Endodermal cell (in vitro differentiated cells): Measurements from ENCODE around the gene FRMD3. TPM values are rescaled to one million over a fixed set of nuclear protein-coding genes. Genes with fewer than 3 reads are reported as not detected.

Experiments used
- DNase-seq: peaks from one replicate; pipeline ENCODE4 v3.0.0-alpha.2; 2017
- H3K27ac ChIP-seq: 2 replicates; pipeline ENCODE4 v1.5.1; 2013; ENCODE audit warnings: mild to moderate bottlenecking, low read depth, low read length, moderate library complexity
- H3K27me3 ChIP-seq: 2 replicates; pipeline ENCODE4 v1.6.1; 2013; ENCODE audit warnings: mild to moderate bottlenecking, low read length, moderate library complexity; ENCODE audit not compliant: insufficient read depth, control insufficient read depth, poor library complexity, severe bottlenecking
- H3K36me3 ChIP-seq: 2 replicates; pipeline ENCODE4 v1.7.0; 2013; ENCODE audit warnings: mild to moderate bottlenecking, low read length, moderate library complexity; ENCODE audit not compliant: control insufficient read depth, insufficient read depth
- H3K4me1 ChIP-seq: one replicate; pipeline ENCODE4 v1.7.0; 2013; ENCODE audit warnings: low read length; ENCODE audit not compliant: control insufficient read depth, insufficient read depth
- H3K4me3 ChIP-seq: 2 replicates; pipeline ENCODE4 v1.5.1; 2013; ENCODE audit warnings: mild to moderate bottlenecking, low read length, moderate library complexity
- H3K9ac ChIP-seq: 2 replicates; pipeline ENCODE4 v1.6.1; 2013; ENCODE audit warnings: mild to moderate bottlenecking, low read length, moderate library complexity; ENCODE audit not compliant: poor library complexity, severe bottlenecking; ENCODE audit errors: extremely low read depth
- H3K9me3 ChIP-seq: 2 replicates; pipeline ENCODE4 v1.6.1; 2013; ENCODE audit warnings: mild to moderate bottlenecking, low read length, moderate library complexity; ENCODE audit not compliant: control insufficient read depth
- H3K27ac Mint-ChIP-seq: 2 replicates; pipeline ENCODE4 v1.8.0; 2020; ENCODE audit warnings: mixed read lengths
- H3K27me3 Mint-ChIP-seq: 2 replicates; pipeline ENCODE4 v1.8.0; 2021; ENCODE audit warnings: mild to moderate bottlenecking, mixed read lengths; ENCODE audit not compliant: insufficient read depth
- H3K36me3 Mint-ChIP-seq: 2 replicates; pipeline ENCODE4 v1.8.0; 2020; ENCODE audit warnings: low read depth, mixed read lengths
- H3K4me1 Mint-ChIP-seq: 2 replicates; pipeline ENCODE4 v1.8.0; 2020; ENCODE audit warnings: mixed read lengths
- H3K4me3 Mint-ChIP-seq: 2 replicates; pipeline ENCODE4 v1.8.0; 2020; ENCODE audit warnings: mild to moderate bottlenecking, moderate library complexity, mixed read lengths
- H3K9me3 Mint-ChIP-seq: 2 replicates; pipeline ENCODE4 v1.8.0; 2020; ENCODE audit warnings: mild to moderate bottlenecking, mixed read lengths
- WGBS, 2 experiments: methylation state at CpG; one replicate each; pipeline versions ENCODE4 v1.1.5 to v1.1.7; 2013; ENCODE audit warnings: missing lambda C conversion rate in 2 of 2, mixed read lengths in 1 of 2; ENCODE audit not compliant: insufficient coverage in 1 of 2, insufficient read length in 1 of 2; 5-methylcytosine and 5-hydroxymethylcytosine counted together
- total RNA-seq, 2 donors: library from RNA; stranded (reverse); fragmentation: NEBNext Ultra II Directional in 1 of 2; extraction: Animal tissue kit (Norgen Biotek cat#: 25700) in 1 of 2; gene quantifications; 2 replicates in 1 of 2; 3 replicates in 1 of 2; pipeline ENCODE4 v1.2.1, GENCODE V29; 2021
- TF ChIP-seq, protein P1 (sequence below): fragments of 200-600 bp; sonication (generic); conservative IDR thresholded peaks from 2 replicates; pipeline ENCODE4 v1.5.0; 2021; ENCODE audit warnings: antibody characterized with exemption, mild to moderate bottlenecking

The FRMD3 gene
- total RNA-seq, 2 donors from 2014 or later, result 0.13 to 0.35 TPM

DNA sequence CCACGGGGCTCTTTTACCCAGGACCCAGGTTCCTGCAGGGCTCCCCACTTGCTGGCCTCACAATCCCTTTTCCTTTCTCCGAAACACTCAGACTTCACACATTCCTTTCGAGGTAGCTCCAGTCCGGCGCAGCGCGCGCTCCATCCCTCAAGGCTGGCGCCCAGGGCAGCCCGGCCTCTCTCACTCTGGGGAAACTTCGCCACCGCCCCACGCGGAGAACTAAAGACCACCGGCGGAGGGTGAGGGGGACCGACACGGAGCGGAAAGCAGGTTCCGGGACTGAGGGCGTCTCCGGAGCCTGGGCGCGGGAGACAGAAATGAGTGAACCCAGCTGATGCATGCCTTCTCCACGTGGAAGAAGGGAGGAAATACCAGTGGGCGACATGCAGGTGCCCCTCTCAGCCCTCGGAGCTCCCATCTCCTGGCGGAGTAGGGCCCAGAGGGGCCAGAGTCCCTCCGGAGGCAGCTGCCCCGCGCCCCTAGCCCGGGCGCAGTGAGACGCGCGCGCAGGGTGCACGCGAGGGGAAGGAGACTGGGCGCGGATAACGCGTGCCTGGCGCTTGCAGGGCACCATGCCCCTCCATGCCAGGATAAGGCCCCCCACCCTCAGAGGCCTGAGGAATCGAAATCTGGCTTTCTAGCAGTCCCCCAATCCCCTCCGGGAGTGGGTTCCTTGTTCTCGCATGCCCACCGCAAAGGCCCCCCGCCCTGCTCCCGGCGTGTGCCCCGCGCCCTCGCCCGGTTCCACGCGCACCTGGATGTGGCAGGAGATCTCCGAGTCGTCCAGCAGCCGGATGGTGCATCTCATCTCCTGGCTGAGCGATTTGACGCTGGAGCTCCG lies 650 bp downstream of the FRMD3 start:
- 4 to 6% methylated on average over 16 to 63 of the region's 63 CpGs for WGBS, 2 experiments
- Mint-ChIP-seq H3K9me3 (no peaks in the 10 kb centered on the region), H3K4me3 (peak overlapping the region; percentile 51), H3K27ac (no peak overlapping the region), H3K27me3 (peaks cover 96% of the 10 kb centered on the region), H3K36me3 (no peaks in the 10 kb centered on the region), H3K4me1 (peaks cover 12% of the 10 kb centered on the region)
- H3K27me3 ChIP-seq, result peaks cover 75% of the 10 kb centered on the region
- H3K4me1 ChIP-seq, result peaks cover 9% of the 10 kb centered on the region
- H3K27ac ChIP-seq, result no peak overlapping the region
- no peaks in the 10 kb centered on the region for H3K9me3 ChIP-seq
- TF ChIP-seq, protein P1, sequence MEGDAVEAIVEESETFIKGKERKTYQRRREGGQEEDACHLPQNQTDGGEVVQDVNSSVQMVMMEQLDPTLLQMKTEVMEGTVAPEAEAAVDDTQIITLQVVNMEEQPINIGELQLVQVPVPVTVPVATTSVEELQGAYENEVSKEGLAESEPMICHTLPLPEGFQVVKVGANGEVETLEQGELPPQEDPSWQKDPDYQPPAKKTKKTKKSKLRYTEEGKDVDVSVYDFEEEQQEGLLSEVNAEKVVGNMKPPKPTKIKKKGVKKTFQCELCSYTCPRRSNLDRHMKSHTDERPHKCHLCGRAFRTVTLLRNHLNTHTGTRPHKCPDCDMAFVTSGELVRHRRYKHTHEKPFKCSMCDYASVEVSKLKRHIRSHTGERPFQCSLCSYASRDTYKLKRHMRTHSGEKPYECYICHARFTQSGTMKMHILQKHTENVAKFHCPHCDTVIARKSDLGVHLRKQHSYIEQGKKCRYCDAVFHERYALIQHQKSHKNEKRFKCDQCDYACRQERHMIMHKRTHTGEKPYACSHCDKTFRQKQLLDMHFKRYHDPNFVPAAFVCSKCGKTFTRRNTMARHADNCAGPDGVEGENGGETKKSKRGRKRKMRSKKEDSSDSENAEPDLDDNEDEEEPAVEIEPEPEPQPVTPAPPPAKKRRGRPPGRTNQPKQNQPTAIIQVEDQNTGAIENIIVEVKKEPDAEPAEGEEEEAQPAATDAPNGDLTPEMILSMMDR, result no peak
- DNase-seq, result peak; percentile 64
- peak overlapping the region; percentile 76 for H3K4me3 ChIP-seq
- no peak overlapping the region for H3K9ac ChIP-seq
- no peaks in the 10 kb centered on the region for H3K36me3 ChIP-seq

DNA sequence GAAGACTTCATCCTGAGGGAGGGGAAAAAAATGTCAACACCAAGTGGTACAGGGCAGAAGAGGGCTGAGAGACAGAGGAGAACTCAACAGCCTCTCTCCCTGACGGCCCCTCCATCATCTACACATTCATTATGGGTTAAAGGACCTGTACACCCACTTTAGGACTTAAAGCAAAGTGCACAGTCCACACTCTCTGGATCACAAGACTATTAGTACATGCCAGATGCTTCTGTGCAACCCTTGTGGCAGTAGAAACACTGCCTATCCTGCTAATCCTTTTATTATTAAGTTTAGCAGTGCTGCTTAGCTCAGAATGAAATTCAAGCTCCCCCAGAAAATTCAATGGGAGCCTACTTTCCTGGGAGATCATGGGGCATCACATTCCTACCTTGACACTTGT lies 1.9 kb downstream of the FRMD3 start:
- H3K4me3 Mint-ChIP-seq, result no peak overlapping the region
- 56% methylated on average over 1 of the region's 1 CpG; no CpG with 5 or more reads in 1 of the 2 experiments for WGBS, 2 experiments

DNA sequence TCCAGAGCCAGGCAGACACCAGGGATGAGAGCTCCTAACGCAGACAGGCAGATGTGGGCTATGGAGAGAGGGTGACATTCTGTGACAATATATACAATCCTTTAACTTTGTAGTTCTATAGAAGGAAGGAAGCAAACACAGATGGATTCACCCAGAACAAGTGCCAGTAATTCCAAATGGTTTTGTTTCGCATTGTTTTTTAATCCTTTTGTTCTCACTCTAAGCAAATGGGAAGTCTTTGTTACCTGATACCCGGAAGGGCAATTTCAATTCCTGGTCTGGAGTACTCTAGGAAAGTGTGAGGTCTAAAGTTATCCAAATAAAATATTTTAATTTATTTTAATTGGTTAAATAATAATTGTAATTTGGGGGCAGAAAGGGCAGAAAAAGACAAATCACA lies 2.5 kb downstream of the FRMD3 start:
- Histone ChIP-seq H3K36me3 (no peaks in the 10 kb centered on the region), H3K27me3 (peaks cover 67% of the 10 kb centered on the region), H3K9ac (no peak overlapping the region), H3K9me3 (no peaks in the 10 kb centered on the region), H3K4me3 (no peak overlapping the region), H3K27ac (no peak overlapping the region), H3K4me1 (peaks cover 9% of the 10 kb centered on the region)
- 66% methylated on average over 2 of the region's 3 CpGs; no CpG with 5 or more reads in 1 of the 2 experiments for WGBS, 2 experiments
- Mint-ChIP-seq H3K4me3 (no peak overlapping the region), H3K27me3 (peaks cover 84% of the 10 kb centered on the region), H3K4me1 (peaks cover 12% of the 10 kb centered on the region), H3K9me3 (no peaks in the 10 kb centered on the region), H3K27ac (no peak overlapping the region), H3K36me3 (no peaks in the 10 kb centered on the region)
- TF ChIP-seq, protein P1, result no peak
- DNase-seq, result no peak

More for the DNA sequence above, 1.9 kb downstream of the FRMD3 start:
- no peaks in the 10 kb centered on the region for H3K36me3 ChIP-seq
- H3K4me3 ChIP-seq, result no peak overlapping the region
- DNase-seq, result no peak
- H3K36me3 Mint-ChIP-seq, result no peaks in the 10 kb centered on the region
- no peaks in the 10 kb centered on the region for H3K9me3 Mint-ChIP-seq
- H3K27me3 Mint-ChIP-seq, result peaks cover 90% of the 10 kb centered on the region
- H3K27ac Mint-ChIP-seq, result no peak overlapping the region
- H3K9ac ChIP-seq, result no peak overlapping the region
- H3K4me1 Mint-ChIP-seq, result peaks cover 12% of the 10 kb centered on the region
- peaks cover 73% of the 10 kb centered on the region for H3K27me3 ChIP-seq
- peaks cover 9% of the 10 kb centered on the region for H3K4me1 ChIP-seq
- no peaks in the 10 kb centered on the region for H3K9me3 ChIP-seq
- TF ChIP-seq, protein P1, result no peak
- no peak overlapping the region for H3K27ac ChIP-seq
